Measurements from ENCODE around the gene PNMA6E.
A peak's percentile ranks its signal among the peaks of the same experiment; 100 is the strongest.

The PNMA6E gene

DNA sequence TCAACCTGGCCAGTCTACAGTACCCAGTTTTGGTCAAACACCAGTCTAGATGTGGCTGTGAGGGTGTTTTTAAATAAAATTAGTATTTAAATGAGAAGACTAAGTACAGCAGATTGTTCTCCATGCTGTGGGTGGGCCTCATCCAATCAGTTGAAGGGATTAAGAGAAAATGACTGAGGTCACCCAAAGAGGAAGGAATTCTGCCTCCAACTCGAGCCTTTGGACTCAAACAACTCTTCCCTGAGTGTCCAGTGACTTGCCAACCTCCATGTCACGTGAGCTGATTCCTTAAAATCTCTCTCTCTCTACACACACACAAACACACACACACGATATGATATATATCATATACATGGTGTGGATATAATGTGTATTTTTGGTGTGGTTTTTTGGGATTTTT is 34.7 kb upstream of the PNMA6E start:
- DNase-seq (ENCODE audit: low spot score), result no peak

DNA sequence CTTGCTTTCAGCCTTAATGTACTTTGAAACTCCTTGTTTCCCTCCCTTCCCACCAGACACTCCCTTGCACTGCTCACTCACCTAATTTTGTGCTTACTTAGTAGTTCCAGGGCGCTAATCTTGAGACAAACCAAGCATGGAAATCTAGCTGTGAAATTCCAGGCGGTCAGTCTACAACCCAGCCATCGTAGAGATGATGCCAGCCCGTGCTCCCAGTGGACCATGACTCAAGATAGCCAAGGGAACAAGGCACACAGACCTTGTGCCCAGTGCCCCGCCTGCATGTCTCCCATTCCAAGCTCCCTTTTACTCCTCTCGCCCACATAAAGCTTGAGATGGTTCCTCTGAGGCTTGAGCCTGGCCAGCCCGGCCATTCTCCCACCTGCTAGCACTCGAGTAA is 33.7 kb upstream of the PNMA6E start:
- DNase-seq (ENCODE audit: low spot score), result no peak

DNA sequence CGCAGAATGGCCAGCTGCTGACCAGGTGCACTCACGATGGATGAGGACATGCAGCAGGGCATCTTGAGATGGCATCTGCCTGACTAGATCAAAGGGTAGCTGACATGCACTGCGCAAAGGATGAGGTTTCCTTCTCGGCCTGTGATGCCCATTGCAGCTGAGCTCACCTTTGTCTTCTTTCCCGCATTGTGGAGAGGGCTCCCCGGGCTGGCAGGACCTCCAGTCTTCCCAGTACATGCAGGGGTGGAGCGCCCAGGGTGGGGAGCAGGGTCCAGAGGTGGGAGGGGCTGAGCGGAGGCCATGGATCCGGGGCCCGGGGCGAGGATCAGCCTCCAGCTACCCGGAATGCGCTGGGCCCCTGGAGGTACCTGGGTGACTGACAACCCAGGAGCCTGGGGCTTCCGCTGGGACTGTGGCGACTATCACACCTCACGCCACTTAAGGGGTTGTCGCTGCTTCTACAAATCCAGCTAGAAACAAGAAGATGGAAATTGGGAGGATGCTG is 32.7 kb upstream of the PNMA6E start:
- DNase-seq (ENCODE audit: low spot score), result no peak

DNA sequence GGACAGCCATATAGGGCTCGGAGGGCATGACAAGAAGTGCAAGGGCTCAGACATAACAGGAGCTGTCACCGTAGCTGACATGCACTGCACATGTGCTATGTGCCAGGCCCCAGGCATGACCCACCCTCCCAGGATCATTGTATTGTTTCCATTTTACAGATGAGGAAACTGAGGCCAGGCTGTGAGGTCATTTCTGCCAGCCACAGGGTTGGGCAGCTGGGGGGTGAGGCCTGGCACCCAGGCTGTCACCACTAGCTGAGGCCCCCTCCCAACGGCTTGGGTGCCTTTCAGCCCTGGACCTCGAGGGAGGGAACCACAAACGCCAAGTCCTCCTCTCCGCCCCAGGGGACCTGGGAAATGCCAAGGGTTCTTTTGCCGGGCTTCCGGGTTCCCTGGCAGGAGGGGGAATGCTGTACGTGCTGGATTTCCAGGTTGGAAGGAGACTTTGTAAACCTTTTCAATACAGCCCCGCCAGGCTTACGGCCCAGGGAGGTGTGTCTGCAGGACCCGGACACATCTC is 32.1 kb upstream of the PNMA6E start:
- no peak for DNase-seq (ENCODE audit: low spot score)

DNA sequence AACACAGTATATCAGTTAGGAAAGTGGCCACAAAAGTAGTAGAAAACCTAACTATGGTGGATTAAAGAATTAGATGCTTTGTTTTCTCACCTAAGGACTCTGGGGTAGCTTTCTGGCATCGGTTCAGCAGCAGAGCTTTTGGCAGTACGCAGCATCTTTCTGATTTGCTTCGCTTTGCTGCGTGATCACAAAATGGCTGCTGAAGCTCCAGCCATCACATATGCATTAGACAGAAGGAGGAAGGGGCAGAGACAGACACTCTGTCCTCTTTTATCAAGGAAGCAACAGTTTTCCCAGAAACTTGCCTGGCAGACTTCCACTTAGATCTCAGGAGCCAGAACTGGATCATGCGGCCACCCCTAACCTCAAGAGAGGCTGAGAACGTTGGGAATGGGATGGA is 29.6 kb upstream of the PNMA6E start:
- DNase-seq (ENCODE audit: low spot score), result no peak

DNA sequence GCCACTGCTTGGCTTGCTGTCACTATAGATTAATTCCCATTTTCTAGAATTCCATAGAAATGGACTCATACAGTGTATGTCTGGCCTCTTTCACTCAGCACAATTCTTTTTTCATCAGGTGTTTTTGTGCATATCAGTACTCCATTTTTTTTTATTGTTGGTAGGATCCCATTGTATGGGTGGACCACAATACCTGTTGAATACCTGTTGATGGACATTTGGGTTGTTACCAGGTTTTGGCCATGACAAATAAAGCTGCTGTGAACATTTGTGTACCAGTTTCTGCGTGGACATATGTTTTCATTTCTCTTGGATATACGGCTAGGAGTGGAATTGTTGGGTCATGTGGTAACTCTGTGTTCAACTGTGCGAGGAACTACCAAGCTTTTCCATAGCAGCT is 25.1 kb upstream of the PNMA6E start:
- DNase-seq (ENCODE audit: low spot score), result no peak

DNA sequence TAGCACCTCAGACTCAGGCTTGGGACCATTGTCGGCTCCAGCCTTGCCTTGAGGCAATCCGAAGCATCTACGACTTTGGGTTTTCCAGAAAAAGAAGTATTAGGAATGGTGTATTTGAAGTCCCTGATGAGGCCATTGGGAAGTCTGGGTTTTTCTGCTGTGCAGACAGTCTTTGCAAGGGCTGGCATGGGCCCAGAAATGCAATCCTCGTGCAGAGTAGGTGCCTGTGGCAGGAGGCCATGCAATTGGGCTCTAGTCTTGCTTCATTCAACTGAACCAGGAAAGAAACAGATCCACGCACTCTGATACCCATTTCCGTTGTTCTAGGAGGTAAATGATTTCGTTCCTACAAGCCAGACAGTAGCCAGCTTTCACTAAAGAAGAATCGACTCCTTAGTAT is 22.5 kb upstream of the PNMA6E start:
- no peak for DNase-seq (ENCODE audit: low spot score)

DNA sequence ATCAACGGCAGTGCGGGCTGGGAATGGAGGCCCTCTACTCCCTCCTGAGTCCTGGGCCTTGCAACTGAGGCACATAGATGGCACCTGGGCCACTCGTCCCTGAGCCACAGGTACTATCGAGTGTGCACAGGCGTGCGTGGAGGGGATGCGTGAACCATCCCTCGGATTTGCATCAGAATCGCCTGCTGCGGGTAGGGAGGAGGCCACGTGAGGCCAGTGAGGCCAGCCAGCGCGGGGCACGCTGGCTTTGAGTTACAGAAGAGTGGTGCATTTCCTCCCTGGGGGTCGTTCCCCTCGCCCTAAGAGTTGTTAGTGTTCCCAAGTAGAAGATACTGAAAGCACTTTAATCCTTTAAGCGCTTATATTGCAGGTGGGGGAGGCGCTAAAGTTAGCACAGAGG is 20.7 kb upstream of the PNMA6E start:
- no peak for DNase-seq (ENCODE audit: low spot score)

DNA sequence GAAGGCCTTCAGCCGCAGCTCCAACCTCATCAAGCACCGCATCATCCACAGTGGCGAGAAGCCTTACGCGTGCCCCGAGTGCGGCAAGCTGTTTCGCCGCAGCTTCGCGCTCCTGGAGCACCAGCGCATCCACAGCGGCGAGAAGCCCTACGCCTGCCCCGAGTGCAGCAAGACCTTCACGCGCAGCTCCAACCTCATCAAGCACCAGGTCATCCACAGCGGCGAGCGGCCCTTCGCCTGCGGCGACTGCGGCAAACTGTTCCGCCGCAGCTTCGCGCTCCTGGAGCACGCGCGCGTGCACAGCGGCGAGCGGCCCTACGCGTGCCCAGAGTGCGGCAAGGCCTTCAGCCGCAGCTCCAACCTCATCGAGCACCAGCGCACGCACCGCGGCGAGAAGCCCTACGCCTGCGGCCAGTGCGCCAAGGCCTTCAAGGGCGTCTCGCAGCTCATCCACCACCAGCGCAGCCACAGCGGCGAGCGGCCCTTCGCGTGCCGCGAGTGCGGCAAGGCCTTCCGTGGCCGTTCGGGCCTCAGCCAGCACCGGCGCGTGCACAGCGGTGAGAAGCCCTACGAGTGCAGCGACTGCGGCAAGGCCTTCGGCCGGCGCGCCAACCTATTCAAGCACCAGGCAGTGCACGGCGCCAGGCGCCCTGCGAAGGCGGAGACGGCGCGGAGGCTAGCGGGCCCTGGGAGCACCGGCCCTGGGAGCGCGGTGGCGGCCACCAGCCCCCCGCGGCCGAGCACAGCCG is 19.9 kb upstream of the PNMA6E start:
- peak; percentile 6 for DNase-seq (ENCODE audit: low spot score)

DNA sequence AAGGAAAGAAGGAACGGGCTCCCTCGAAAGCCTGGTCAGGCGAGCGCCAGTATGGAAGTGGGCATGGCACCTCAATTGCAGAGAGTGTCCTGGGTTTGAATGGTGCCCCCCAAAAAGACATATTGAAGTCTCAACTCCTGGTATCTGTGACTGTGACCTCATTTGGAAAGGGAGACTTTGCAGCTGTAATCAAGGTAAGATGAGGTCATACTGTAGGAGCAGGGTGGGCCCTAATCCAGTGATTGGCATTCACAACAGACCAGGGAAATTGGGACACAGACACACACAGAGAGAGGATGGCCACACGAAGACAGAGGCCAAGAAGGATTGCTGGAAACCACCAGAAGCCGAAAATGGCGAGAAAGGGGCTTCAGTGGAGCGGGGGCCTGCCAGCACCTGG is 16.5 kb upstream of the PNMA6E start:
- DNase-seq (ENCODE audit: low spot score), result no peak

DNA sequence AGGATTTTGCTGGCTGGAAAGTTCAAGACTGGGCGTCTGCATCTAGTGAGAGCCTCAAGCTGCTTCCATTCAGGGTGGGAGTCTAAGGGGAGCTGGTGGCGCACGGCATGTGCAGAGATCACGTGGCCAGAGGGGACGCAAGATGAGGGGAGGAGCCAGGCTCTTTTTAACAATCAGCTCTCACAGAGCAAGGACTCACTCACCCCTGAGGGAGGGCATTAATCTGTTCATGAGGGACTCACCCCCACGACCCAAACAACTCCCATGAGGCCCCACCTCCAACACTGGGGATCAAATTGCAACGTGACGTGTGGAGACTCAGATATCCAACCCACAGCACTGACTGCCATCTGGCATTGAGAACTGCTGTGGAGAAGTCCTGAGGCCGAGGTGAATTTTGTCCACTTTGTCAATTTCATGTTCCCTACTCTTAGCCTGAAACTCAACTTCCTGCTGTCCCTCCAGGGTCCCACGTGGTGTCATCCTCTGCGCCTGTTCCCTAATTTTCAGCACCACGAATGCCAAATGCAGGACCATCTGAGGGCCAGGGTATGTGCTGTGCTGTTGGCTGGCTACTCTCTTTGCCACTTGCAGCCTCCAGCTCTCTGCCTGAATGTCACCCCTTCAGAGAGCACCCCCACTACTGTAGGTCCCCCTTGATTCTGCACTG is 15.8 kb upstream of the PNMA6E start:
- DNase-seq (ENCODE audit: low spot score), result no peak

DNA sequence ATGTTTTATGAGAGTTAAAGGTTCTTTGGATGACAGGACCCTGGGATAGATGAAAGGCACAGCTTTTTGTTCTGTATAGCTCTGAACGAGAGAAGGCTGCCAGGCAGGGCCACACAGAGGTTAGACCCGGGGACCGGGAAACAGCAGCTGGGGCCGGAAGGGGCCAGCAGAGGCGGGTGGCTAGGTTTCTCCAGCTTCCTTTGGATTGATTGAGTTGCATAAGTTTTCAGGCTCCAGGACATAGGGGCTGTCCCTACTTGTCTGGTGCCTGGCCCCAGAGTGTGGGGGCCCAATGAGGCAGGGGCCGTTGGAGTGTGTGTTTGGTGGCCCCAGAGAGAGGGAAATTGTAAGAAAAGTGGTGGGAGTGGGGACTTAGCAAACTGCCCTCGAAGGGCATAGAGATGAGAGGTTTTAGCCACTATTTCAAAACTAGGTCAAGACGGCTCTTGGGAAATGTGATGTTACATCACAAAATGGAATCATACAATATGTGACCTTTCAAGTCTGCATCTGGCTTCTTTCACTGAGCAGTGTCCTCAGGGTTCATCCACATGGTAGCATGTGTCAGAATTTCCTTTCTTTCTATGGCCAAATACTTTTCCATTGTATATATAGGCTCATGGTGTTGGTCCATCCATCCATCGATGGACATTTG is 13.8 kb upstream of the PNMA6E start:
- no peak for DNase-seq (ENCODE audit: low spot score)

DNA sequence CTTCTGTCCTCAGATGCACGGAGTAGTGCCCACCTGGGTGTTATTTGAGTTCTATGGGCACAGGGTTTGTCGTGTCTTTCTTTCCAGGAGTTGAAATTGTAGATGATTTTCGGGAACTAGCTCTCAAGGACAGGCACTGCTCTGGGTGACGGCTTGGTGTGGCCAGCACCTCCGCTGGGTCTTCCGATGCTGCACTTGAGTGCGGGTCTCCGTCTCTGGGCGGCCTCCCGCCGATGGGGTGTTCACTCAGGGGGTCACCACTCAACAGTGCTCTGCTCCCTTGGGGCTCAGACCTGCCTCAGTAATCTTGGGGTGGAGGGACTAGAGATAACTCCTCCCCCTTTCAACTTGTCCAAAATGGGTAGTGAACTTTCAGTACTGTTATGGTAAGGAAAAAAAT is 12.6 kb upstream of the PNMA6E start:
- DNase-seq (ENCODE audit: low spot score), result no peak

DNA sequence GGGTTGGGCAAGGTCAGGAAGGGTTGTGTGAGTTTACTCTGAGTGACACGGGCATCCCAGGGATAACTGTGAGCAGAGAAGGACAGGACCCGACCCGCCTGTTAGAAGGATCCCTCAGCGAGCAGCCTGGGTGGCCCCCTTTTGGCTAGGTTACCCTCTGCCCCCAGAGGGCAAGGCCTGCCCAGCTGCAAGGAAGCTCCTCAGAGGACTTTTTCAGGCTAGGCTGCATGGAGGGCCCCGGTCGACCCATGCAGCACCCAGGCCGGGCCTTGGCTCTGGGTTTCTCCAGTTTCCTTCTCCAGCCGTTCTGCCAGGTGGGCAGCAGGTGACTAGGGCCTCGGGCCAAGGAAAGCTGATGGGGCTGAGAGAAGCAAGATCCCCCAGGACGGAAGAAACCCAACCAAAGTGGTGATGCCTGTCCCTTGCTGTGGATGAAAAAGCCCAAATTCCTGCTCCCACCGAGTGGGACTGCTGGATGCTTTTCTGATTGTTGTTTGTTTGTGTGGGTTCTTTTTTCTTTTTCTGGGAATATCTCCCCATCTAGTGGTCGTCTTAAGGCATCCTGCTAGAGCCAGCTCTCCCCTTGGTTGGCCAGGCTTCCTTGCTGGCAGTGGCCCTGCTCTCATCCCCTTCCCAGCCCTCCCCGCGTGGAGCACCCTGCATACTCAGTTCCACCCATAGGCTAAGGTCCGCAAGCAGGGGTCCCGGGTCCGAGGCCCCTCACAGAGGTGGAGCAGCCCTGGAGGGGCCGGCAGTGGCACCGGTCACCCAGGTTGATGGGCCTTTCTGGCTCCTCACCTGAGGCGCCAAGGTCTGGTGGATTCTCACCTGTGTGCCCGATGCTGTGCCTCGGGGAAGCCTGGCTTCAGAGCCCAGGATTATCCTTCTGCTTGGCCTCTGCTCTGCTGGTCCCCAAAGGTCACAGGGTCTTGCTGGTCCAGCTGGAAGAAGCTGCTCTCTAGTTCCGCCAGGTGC is 11.9 kb upstream of the PNMA6E start:
- no peak for DNase-seq (ENCODE audit: low spot score)

DNA sequence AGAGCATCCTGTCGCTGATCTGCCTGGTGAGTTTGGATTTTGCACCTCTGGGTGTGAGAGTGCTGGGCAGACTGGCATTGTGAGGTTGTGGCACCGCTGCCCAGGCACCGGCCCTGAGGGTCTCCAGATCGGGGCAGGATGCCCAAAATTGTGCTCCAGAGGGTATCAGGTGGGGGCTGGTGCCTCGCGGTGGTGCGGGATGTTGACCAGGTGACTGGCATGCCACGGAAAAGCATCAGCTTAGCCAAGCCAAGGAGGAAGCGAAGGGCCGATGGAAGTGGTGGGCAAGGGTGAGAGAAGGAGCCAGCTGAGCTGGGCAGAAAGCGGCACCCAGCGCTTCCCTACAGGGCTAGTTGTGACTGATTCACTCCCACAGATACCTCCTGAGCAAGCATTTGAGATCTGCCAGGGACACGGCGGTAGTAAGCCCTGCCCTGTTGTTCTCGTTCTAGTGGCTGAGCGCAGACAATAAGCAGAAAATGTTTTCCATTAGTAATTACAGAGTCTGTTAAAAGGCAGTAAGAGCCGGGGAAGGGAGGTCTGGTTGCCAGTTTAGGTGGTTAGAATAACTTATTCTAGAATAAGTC is 10.9 kb upstream of the PNMA6E start:
- DNase-seq (ENCODE audit: low spot score), result no peak

DNA sequence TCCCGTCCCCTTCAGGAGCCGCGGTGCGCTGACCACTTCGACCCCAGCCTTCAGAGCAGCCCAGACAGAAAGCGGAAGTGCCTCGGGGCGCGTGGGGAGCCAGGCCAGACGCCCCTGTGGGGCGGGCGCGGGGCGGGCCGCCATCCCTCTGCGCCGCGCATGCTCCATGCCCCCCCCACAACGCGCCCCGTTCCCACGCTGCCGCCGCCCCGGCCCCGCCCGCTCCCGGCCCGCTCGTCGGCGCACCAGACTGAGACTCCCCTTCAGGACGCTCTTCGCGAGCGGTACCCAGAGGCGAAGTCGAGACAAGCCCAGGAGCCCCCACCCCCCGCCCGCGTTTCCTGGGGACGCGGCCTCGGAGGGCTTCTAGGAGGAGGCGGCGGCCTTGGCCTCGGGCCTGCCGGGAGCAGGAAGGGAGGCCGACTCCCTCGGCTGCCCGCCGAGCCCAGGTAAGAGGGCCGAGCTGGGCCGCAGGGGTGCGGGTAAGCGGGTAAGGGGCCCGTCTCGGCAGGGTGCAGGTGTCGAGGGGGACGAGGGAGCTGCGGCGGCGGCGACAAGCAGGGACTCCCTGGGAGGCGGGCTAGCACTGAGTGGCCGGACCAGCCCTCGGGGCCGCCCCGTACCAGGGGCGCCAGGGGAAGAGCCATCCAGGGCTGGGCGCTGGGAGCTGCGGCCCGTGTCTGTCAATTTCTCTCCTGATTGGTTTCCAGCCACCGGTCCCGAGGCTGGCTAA is 10.3 kb upstream of the PNMA6E start, which contains the start of gene ZFP92:
Gene ZFP92 (plus strand): TSS at position 218 of the 733 bp plus-strand sequence. CDS start 6,851 bp downstream, outside the sequence.
- no peak for DNase-seq (ENCODE audit: low spot score)

DNA sequence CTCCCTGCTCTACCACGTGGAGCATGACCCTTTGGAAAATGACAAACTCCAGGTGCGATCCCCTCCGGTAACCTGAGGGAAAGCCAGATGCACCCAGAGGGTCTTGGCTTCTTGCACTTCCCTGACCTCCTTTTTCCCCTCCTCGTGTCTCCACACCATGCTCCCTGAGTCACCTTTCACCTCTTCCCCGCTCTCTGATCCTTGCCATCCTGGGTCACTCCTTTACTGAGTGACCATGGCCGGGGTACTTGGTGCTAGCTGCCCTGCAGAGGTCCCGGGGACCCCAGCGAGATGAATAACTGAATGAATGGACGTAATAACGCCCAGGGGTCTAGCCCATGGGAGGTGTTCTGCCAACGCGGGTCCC is 9.7 kb upstream of the PNMA6E start:
- no peak for DNase-seq (ENCODE audit: low spot score)

DNA sequence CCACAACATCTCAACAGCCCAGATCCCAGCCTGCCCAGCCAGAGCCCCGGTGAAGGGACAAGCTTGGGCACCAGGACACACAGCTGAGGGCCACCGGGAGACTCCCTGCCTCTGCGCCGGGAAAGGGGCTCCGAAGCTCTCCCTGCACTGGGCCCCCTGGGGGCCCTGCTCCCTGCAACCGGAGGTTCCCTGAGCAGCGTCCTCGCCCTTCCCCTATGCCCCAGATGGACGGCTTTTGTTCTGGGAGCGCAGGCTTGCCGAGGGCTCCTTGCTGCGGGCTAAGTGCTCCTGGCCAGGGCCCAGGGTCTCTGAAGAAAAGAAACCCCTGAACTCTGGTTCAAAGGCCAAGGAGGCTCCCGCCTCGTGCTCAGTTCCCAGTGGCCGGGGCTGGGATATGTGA is 9.2 kb upstream of the PNMA6E start:
- no peak for DNase-seq (ENCODE audit: low spot score)

DNA sequence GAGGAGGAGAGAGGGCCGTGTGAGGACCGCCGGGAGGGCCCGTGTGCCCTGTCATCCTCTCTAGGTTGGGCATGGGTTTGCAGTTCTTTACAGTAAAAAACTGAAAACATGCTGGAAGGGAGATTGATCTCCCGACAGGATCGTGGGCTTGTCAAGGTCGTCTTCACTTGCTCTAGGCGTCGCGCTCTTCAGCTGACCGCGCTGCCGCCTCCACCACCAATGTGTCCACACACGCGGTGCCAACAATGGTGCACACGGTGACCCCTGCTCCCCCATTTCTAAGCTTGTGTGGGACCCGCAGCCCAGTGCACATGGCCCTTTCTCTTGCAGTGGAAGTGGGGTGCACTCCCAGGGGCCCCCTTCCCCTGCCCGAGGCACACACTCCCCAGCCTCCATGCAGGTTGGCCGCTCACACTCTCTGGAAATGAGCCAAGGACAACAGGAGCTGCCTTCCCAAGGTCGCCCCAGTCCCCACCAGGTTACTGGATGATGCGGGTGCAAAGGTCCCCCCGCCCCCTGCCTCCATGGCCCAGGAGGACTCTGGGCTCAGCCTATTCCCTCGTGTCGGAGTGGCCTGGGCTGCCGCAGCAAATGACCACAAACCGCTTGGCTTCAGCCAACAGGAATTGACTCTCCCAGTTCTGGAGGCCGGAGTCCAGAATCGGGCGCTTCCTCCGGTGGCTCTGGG is 8.4 kb upstream of the PNMA6E start:
- DNase-seq (ENCODE audit: low spot score), result no peak

DNA sequence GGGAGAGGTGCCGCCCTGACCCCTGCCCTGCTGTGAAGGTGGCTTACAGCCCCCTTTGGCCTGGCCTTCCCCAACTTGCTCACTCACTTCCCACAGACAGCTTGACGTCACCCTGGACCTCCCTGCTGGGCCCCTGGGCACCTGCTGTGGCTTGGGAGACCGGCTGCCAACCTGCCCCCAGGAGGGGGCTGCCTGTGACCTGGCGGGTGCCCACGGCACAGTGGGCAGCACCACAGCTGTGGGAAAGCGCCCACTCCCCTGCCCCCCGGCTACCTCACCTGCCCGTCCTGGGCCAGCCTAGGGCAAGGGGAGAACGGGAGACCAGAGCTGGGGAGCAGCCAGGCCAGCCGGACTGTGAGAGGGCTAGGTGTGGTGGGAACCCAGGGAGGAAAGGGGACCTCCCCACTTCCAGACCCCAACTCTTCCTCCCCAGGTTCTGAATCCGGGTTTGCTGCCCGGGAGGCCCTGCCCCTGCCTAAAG is 7.8 kb upstream of the PNMA6E start:
- DNase-seq (ENCODE audit: low spot score), result no peak
